Measurements from ENCODE around the gene HOXC10. TPM values are rescaled to one million over a fixed set of nuclear protein-coding genes. Genes with fewer than 3 reads are reported as not detected.

Gene HOXC10
- total RNA-seq, 2 donors from 2014 or later, result not detected

DNA sequence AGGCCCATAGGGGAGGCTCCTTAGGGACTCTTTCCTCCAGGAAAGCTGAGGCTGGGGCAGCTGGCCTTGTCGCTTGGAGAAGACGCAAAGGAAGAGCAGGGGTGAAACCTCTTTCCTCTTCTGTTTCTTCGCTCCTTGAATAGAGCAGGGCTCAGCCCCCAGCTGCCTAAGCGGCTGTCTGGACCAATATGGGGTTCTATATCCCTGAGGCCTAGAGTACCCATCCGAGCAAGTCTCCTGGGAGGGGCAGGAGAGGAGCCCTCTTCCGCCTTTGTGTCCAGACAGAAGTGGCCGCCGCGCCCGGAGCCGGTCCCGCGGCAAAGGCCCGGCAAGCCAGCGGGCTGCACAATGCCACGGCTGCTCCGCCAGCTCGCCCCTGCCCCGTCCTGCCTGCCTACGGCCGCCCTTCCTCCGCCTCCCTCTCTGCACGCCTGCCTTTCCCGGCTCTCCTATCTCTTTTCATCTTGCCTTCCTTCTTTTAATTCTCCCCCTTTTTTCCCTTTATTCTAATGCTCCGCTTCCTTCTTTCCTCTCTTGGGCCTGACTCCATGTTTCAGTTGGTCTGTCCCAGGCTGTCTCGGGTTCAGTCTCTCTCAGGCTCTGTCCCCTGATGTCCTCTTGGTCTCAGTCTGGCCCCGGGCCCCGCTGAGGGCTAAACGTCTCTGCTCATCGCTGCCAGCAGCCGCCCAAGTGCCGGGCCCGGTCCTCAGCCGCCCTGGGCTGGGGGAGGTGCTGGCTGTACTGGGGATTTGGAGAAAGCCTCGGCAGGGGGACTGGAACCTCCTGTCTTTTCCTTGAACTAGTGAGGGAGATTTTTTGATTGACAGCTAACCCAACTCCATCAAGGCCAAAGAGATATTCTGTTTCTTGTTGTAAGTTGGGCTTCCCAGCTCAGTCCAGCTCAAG lies 12.5 kb downstream of the HOXC10 start:
- DNase-seq, result no peak
- ATAC-seq, result no peak
- intact Hi-C loops (cut with DNase I, micrococcal nuclease), result no loop called here

- ATAC-seq, result no peak
- no peak for DNase-seq
- intact Hi-C loops (cut with DNase I, micrococcal nuclease), result no loop called here
Observed at GRCh38 chr12:53998110-53998899, 13.4 kb downstream of the HOXC10 start.

DNA sequence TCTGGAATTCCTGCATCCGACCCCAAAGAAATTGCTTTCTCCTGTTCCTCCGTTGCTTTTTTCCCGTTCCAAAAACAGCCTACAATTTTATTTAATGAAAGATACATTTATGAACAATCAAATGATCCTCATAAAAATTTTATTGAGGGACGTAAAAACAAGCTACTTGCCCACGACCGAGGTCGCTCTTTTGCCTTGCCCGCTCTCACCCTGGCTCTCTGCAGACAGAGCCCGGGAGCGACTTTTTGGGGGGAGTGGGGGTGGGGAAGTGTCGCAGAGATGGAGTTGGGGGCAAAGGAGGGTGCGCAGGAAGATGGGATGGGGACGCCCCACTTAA lies 13.9 kb downstream of the HOXC10 start:
- DNase-seq (no peak), ATAC-seq (no peak)
- intact Hi-C loops (cut with DNase I, micrococcal nuclease), result no loop called here

- DNase-seq (no peak), ATAC-seq (no peak)
- intact Hi-C loops (cut with DNase I, micrococcal nuclease), result no loop called here
Observed at GRCh38 chr12:53999559-54000115, 14.7 kb downstream of the HOXC10 start.

- intact Hi-C loops (cut with DNase I, micrococcal nuclease), result no loop called here
- DNase-seq (no peak), ATAC-seq (no peak)
Observed at GRCh38 chr12:54000116-54001114, 15.5 kb downstream of the HOXC10 start, which contains the start of gene HOXC9. Gene HOXC9 (plus strand): TSS chr12:54000161. CDS start chr12:54000189, 28 bp downstream.

- DNase-seq (no peak), ATAC-seq (no peak)
- intact Hi-C loops (cut with DNase I, micrococcal nuclease), result no loop called here
Observed at GRCh38 chr12:54001283-54002187, 16.6 kb downstream of the HOXC10 start.

- intact Hi-C loops (cut with DNase I, micrococcal nuclease), result no loop called here
- no peak for ATAC-seq
Observed at GRCh38 chr12:54002278-54002914, 17.4 kb downstream of the HOXC10 start.

GRCh38 chr12:54002915-54003389 lies 18.0 kb downstream of the HOXC10 start:
- DNase-seq, result no peak
- intact Hi-C loops (cut with DNase I, micrococcal nuclease), result no loop called here

More at GRCh38 chr12:54002278-54002914, 17.4 kb downstream of the HOXC10 start:
- DNase-seq, result no peak

DNA sequence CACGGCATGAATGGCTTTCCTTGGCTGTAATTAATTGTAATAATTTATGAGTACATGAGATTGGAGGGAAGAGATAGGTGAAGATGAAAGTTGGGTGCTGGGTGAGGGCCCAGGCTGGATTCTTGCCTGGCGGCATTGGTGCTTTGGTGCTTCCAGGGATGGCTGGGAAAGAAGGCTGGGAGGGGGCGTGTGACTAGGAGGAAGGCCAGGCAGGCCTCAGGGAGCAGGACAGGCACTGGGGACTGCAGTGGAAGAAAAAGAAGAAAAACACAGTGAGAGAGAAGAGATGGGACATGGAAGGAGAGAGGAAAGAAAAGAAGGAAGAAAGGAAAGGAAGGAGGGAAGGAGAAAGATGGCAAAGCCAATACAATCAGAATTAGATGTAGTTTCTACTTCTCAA lies 18.7 kb downstream of the HOXC10 start:
- intact Hi-C loops (cut with DNase I, micrococcal nuclease), result no loop called here
- DNase-seq (no peak), ATAC-seq (no peak)

More at GRCh38 chr12:54002915-54003389, 18.0 kb downstream of the HOXC10 start:
- ATAC-seq, result no peak

DNA sequence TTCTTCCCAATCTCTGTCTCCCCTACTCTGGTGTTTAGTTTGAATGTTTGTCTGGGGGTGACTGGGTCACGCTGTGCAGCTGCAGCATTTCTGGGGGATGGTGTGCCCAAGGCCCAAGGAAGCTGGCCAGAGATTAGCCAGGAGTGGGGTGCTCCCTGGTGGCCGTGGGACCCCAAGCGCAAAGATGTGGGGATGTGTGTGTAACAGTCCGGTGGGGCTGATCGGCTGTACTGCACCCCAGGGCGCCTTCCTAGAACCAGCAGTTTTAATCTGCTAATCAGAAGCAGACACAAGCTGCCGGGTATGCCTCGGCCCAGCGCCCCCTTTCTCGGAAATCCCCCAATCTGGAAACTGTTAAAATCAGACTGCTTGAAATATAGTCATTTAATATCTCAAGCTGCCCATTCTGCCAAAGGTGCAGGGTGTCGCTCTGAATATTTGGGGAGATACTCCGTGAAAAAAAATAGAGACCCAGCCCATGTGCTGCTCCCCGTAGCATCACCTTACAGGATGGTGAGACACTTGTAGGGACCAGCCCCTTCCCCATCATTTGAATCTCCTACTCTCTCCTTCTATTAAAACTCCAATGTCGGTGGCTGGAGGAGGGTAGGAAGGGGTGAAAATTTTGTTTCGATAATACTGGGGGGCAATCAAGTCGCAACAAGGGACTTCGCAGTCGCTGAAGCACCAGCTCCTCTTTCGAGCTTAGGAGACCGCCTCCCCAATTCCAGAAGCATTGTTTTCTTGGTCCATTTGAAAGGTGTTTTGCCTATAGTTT lies 19.3 kb downstream of the HOXC10 start:
- intact Hi-C loops (cut with DNase I, micrococcal nuclease), result no loop called here

GRCh38 chr12:54004841-54005530 lies 20.0 kb downstream of the HOXC10 start:
- intact Hi-C loops (cut with DNase I, micrococcal nuclease), result loop anchor here (5.0 kb wide), 2 partner anchors 187 to 192 kb away; no protein-coding TSS in a partner anchor
- ATAC-seq, result no peak
- DNase-seq, result no peak

More for the DNA sequence above, 19.3 kb downstream of the HOXC10 start:
- no peak for ATAC-seq
- no peak for DNase-seq

GRCh38 chr12:54005531-54005852 lies 20.5 kb downstream of the HOXC10 start:
- DNase-seq, result no peak
- intact Hi-C loops (cut with DNase I, micrococcal nuclease), result loop anchor here (5.0 kb wide), 2 partner anchors 187 to 192 kb away; no protein-coding TSS in a partner anchor
- no peak for ATAC-seq

GRCh38 chr12:54005853-54006558 lies 21.1 kb downstream of the HOXC10 start:
- peak; percentile 60 to 90 for DNase-seq
- intact Hi-C loops (cut with DNase I, micrococcal nuclease), result loop anchor here (5.0 kb wide), 2 partner anchors 186 to 191 kb away; no protein-coding TSS in a partner anchor
- peak; percentile 87 for ATAC-seq

DNA sequence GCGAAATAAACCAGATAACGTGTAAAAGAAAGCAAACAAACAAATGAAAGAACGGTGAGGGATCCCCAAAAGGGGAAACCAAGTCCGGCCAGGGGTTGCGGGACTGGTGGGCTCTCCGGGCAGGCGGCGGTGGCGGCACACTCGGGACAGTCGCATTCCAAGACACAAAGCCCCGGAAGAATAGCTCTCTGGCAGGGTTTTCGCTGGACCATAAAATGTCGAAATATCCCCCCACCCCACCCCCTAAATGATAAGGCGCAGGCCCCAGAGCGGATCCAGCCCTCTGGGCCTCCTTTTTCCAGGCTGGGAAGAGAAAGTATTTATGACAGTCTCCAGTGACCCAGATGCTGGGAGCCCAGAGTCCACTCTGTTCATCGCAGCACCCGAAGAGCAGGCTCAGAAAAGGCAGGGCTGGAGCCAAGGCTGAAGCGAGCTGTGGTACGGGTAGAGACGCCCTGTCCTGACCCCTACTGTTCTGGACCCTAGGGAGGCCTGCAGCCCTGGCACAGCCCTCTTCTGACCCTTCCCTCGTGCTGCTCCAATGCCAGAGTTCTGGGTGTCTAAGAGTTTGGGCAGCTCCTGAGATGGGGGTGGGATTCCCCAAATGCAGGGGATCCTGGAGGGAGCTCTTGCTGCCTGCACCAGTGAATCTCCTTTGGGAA lies 21.7 kb downstream of the HOXC10 start:
- DNase-seq (no peak), ATAC-seq (no peak)
- intact Hi-C loops (cut with DNase I, micrococcal nuclease), result loop anchor here (5.0 kb wide), 2 partner anchors 186 to 191 kb away; no protein-coding TSS in a partner anchor
